ENCODE measurements around the gene KRTAP1-5.
A peak's percentile ranks its signal among the peaks of the same experiment; 100 is the strongest.
"Not testable (repeated sequence)": the region's sequence is repeated elsewhere in the genome, so short reads cannot be mapped to it uniquely, and the experiment has no call there.

Gene KRTAP1-5

GRCh38 chr17:41026715-41027471, at the start of gene KRTAP1-5:
Gene KRTAP1-5 (minus strand): TSS chr17:41027208. CDS start chr17:41027155, 53 bp downstream.
- DNase-seq (ENCODE audit: low read depth): no peak

GRCh38 chr17:41076788-41077187, 49.8 kb upstream of the KRTAP1-5 start:
- DNase-seq (ENCODE audit: low read depth): no peak

GRCh38 chr17:41073676-41074075, 46.7 kb upstream of the KRTAP1-5 start:
- no peak for DNase-seq (ENCODE audit: low read depth)

GRCh38 chr17:41071606-41072360, 44.8 kb upstream of the KRTAP1-5 start:
- no peak for DNase-seq (ENCODE audit: low read depth)

GRCh38 chr17:41069031-41069430, 42.0 kb upstream of the KRTAP1-5 start:
- no peak for DNase-seq (ENCODE audit: low read depth)

- no peak for DNase-seq (ENCODE audit: low read depth)
Observed at GRCh38 chr17:41067281-41067680, 40.3 kb upstream of the KRTAP1-5 start.

GRCh38 chr17:41065829-41066624, 39.0 kb upstream of the KRTAP1-5 start, which contains the start of gene KRTAP2-4:
Gene KRTAP2-4 (minus strand): TSS chr17:41065879. CDS start chr17:41065845, 34 bp downstream.
- peak; percentile 52 for DNase-seq (ENCODE audit: low read depth)

- DNase-seq (ENCODE audit: low read depth): not testable (repeated sequence)
Observed at GRCh38 chr17:41065016-41065689, 38.1 kb upstream of the KRTAP1-5 start.

- DNase-seq (ENCODE audit: low read depth): no peak
Observed at GRCh38 chr17:41064301-41064700, 37.3 kb upstream of the KRTAP1-5 start.

DNA sequence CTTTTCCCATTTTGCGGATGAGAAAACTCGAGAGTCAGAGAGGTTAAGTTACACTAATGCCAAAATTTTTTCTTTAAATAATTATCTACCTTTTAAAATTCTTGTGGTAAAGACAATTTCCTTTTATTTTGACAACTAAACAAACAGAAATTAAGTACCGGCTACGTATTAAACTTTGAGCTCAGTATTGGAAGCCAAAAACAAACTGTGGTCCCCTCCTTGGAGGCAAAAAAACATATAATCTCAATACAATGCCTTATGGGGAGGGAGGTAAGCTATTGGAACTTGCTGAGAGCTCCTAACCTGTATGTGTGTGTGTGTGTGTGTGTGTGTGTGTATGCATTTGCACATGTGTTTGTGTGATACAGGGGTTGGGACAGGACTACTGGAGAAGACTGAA, 36.4 kb upstream of the KRTAP1-5 start:
- DNase-seq (ENCODE audit: low read depth): no peak

DNA sequence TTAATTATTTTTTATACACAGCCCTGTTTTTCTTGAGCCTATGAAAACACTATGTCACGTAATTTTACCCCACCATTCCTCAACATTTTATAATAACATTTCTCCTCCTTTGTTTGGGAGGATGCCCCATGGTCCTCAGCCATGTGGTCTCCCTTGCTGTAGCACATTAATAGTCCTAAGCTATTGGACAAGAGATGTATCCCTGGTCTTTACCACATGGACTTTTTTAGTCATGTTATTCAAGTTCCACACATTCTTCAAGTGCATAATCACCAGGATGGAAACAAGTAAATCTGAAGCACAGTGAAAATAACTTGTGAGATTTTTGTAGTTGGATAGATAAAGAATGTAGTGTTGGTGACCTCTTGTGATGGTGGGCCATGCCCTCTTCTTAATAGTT, 35.0 kb upstream of the KRTAP1-5 start:
- no peak for DNase-seq (ENCODE audit: low read depth)

DNA sequence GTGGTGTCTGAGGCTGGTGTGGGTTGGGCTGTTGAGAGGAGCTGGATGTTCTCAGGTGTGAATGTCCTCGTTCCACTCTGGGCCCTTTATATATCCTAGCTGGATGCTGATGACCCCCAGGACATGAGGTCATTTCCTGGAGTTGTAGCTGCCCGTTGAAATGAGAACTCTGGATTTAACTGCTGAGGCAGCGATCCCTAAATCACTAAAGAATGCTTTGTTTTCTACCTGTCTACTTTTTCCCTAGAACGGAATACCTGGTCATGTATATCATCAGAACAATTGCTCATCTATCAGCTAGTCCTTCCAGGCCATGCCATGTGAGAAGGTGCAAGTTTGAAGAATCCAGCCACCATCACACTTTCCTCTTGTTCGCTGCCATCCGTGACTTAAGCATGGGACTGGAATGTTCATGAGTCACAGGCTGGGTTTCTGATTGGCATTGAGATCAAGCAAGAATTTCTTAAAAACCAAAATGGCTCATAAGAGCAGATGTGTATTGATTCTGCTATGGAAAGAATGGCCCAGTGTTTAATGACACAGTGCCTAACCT, 33.1 kb upstream of the KRTAP1-5 start, which contains the start of gene KRTAP2-3:
Gene KRTAP2-3 (minus strand): TSS at position 63 of the 553 bp plus-strand sequence. CDS start 64 bp downstream, outside the sequence.
- DNase-seq (ENCODE audit: low read depth): no peak

DNA sequence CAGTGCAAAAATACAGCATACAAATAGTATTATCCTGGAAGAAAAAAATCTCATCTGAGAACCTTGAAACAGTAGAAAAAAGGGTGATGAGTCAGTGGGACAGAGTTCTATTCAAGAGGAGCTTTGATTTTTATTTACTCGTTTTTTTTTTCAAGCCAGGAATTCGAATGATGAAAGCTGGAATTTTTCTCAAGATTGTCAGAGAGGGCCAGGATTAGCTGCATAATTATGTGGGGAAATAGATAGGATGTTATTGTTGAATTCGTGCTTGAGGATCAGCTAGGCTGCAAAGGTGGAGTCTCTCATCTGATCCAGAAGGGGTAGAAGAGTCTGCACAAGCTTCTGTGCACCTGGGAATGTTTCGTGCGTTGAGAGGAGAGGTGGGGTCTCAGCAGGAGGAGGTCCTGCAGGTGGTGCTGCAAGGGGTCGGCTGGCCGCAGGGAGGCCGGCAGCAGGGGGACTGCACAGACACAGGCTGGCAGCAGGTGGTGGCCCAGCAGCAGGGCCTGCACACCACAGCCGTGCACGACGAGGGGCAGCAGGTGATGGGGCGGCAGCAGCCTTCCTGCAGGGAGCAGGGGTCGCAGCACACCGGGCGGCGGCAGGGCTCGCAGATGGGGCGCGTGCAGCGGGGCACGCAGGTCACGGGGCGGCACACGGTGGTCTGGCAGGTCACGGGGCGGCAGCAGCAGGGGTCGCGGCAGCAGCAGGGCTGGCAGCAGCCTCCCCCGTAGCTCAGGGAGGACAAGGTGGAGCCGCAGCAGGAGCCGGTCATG, 32.5 kb upstream of the KRTAP1-5 start:
- not testable (repeated sequence) for DNase-seq (ENCODE audit: low read depth)

DNA sequence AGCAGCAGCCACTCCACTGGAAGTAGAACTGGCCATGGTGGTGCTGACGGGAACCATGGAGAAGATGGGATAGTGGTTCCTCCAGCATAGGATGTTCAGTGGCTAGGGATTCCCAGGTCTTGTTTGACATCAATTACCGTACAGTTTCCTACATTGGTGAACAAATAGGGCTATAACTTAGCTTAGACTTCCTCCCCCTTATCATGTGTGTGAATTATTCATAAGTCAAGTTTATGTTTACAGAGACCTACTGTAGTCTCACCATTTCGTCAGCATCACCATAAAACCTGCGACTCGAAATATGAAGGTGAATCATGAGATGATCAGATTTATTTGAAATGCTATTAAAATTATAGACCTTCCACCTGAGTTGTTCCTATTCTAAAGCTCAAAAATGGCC, 31.7 kb upstream of the KRTAP1-5 start:
- DNase-seq (ENCODE audit: low read depth): no peak

DNA sequence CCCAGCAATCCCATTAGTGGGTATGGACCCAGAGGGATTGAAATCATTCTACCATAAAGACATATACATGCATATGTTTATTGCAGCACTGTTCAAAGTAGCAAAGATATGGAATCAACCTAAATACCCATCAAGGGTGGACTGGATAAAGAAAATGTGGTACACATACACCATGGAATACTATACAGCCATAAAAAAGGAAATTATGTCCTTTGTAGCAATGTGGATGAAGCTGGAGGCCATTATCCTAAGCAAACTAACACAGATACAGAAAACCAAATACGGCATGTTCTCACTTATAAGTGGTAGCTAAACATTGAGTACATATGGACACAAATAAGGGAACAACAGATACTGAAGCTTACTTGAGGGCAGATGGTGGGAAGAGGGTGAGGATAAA, 30.5 kb upstream of the KRTAP1-5 start:
- DNase-seq (ENCODE audit: low read depth): no peak

DNA sequence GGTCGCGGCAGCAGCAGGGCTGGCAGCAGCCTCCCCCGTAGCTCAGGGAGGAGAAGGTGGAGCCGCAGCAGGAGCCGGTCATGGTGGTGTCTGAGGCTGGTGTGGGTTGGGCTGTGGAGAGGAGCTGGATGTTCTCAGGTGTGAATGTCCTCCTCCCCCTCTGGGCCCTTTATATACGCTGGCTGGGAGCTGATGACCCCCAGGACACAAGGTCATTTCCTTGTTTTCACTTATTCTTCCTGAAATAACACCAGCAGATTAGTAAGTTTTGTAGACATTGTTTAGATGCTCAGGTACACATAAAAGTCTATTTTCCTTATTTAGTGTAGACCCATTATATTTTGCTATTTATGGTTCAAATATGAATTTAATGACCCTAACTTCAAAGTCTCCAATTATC, 28.1 kb upstream of the KRTAP1-5 start, which contains the start of gene KRTAP2-2:
Gene KRTAP2-2 (minus strand): TSS at position 101 of the 400 bp plus-strand sequence. CDS start 19 bp downstream, at position 82.
- not testable (repeated sequence) for DNase-seq (ENCODE audit: low read depth)

DNA sequence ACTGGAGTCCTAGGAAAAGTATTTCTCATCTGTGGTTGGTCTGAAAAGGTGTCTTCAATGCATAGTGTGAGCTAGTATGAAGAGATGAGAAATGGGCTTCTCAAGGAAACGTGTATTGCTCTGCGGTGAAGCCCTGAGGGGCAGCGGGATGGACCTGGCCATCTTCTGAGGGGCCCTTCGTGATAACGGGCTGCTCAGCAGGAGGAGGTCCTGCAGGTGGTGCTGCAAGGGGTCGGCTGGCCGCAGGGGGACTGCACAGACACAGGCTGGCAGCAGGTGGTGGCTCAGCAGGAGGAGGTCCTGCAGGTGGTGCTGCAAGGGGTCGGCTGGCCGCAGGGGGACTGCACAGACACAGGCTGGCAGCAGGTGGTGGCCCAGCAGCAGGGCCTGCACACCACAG, 27.5 kb upstream of the KRTAP1-5 start:
- not testable (repeated sequence) for DNase-seq (ENCODE audit: low read depth)

DNA sequence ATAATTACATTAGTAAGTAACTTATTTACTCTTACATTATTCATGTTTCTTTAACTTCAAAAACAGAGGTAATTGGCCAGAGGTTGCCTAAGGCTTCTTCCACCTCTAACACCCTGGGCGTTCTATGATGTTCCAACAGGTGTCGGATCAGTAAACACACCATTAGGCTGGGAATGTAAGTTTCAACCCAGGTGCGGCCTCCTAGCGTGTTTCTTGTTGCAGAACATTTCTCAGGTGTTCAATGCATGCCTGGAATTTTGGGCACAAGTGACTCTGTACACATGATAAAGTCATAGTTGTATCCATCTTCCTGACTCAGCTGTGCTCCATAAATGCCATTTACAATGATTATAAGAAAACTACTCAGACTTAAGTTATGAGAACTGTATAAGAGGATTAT, 27.0 kb upstream of the KRTAP1-5 start:
- DNase-seq (ENCODE audit: low read depth): no peak

GRCh38 chr17:41052566-41052965, 25.6 kb upstream of the KRTAP1-5 start:
- no peak for DNase-seq (ENCODE audit: low read depth)

DNA sequence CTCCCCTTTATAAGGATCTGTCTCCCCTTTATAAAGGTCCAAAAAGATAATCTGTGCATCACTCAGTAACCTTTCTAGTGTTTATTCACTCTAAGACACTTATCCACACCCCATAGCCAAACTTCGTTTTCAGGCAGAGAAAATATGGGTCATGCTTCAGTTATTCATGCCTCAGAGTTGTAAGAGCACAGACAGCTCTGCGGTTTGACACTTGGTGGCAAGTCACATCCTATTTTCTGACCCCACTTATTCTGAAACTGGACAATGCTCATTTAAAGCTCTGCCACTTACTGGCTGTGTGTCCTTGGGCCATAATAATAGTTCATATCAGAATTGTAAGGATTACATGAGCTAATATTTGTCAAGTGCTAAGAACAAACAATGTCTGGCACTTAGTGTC, 22.1 kb upstream of the KRTAP1-5 start:
- no peak for DNase-seq (ENCODE audit: low read depth)

Measured in CMK (cell line).